ENCODE measurements around the gene AKAP5. TPM values are rescaled to one million over a fixed set of nuclear protein-coding genes. Genes with fewer than 3 reads are reported as not detected.

The AKAP5 gene
- total and polyA plus RNA-seq, 2 donors (not counting 1 experiment from before 2014, with no cell fraction given), result 0.17 to 0.19 TPM

DNA sequence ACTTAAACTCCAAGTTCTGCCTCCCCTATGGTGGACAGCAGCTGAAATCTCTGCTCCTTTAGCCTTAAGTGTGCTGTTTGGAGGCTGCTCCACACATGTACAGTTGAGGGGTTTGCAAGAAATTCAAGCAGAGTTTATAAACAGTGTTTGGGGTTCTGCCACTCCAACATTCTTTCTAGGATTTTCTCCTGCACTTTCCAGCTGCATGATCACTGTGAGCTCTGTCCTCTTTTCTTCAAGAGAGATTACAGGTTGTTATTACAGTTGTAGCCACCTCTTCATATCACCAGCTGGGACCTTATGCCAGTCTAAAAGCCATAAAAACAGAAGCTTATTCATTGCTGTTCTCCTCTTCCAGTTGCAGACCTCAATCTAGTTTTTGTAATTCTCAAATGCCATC is 30.0 kb downstream of the AKAP5 start:
- H3K27ac ChIP-seq (ENCODE audit: insufficient read depth, low read length), result no peak overlapping the region
- no peaks in the 10 kb centered on the region for H3K9me3 ChIP-seq (ENCODE audit: control insufficient read depth, insufficient read depth, low read depth, low read length)
- H3K4me3 ChIP-seq (replicated peaks in 1 of 4; ENCODE audit: control extremely low read depth in 1 of 4, insufficient read depth in 1 of 4, low read depth in 3 of 4, low read length in 4 of 4), result no peak overlapping the region
- DNase-seq (ENCODE audit: low read depth in 2 of 2), result no peak
- H3K36me3 ChIP-seq (ENCODE audit: control insufficient read depth, insufficient read depth, low read length), result no peaks in the 10 kb centered on the region
- H3K4me1 ChIP-seq (ENCODE audit: control insufficient read depth, extremely low read depth, insufficient read depth, low read length), result no peaks in the 10 kb centered on the region
- H4K20me1 ChIP-seq (ENCODE audit: control insufficient read depth, extremely low read depth, insufficient read depth, low read length), result no peaks in the 10 kb centered on the region
- no peak overlapping the region for H2AFZ ChIP-seq (ENCODE audit: low read length)
- H3K79me2 ChIP-seq (ENCODE audit: control insufficient read depth, insufficient read depth, low read length), result no peaks in the 10 kb centered on the region
- no peaks in the 10 kb centered on the region for H3K27me3 ChIP-seq (ENCODE audit: control insufficient read depth, insufficient read depth, low read length)
- no peak overlapping the region for H3K4me2 ChIP-seq (ENCODE audit: extremely low read depth, insufficient read depth, low read length)
- no peak overlapping the region for H3K9ac ChIP-seq (ENCODE audit: insufficient read depth, low read length)
- TF ChIP-seq, protein P1, sequence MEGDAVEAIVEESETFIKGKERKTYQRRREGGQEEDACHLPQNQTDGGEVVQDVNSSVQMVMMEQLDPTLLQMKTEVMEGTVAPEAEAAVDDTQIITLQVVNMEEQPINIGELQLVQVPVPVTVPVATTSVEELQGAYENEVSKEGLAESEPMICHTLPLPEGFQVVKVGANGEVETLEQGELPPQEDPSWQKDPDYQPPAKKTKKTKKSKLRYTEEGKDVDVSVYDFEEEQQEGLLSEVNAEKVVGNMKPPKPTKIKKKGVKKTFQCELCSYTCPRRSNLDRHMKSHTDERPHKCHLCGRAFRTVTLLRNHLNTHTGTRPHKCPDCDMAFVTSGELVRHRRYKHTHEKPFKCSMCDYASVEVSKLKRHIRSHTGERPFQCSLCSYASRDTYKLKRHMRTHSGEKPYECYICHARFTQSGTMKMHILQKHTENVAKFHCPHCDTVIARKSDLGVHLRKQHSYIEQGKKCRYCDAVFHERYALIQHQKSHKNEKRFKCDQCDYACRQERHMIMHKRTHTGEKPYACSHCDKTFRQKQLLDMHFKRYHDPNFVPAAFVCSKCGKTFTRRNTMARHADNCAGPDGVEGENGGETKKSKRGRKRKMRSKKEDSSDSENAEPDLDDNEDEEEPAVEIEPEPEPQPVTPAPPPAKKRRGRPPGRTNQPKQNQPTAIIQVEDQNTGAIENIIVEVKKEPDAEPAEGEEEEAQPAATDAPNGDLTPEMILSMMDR (conservative IDR thresholded peaks at IDR 0.05 in 1 of 2, IDR thresholded peaks at IDR 0.05 in 1 of 2; ENCODE audit: low read depth in 1 of 2, low read length in 2 of 2), result no peak
- TF ChIP-seq EZH2 (IDR thresholded peaks at IDR 0.05; ENCODE audit: low read length, missing control alignments), result no peak

GRCh38 chr14:64496764-64497163 is 31.5 kb downstream of the AKAP5 start:
- Histone ChIP-seq H3K4me3 (replicated peaks in 1 of 4; ENCODE audit: control extremely low read depth in 1 of 4, insufficient read depth in 1 of 4, low read depth in 3 of 4, low read length in 4 of 4) (no peak overlapping the region), H3K4me2 (ENCODE audit: extremely low read depth, insufficient read depth, low read length) (no peak overlapping the region), H3K4me1 (ENCODE audit: control insufficient read depth, extremely low read depth, insufficient read depth, low read length) (peaks cover 2% of the 10 kb centered on the region), H3K27ac (ENCODE audit: insufficient read depth, low read length) (no peak overlapping the region), H4K20me1 (ENCODE audit: control insufficient read depth, extremely low read depth, insufficient read depth, low read length) (no peaks in the 10 kb centered on the region), H3K9me3 (ENCODE audit: control insufficient read depth, insufficient read depth, low read depth, low read length) (no peaks in the 10 kb centered on the region), H3K36me3 (ENCODE audit: control insufficient read depth, insufficient read depth, low read length) (no peaks in the 10 kb centered on the region), H2AFZ (ENCODE audit: low read length) (no peak overlapping the region), H3K9ac (ENCODE audit: insufficient read depth, low read length) (no peak overlapping the region), H3K79me2 (ENCODE audit: control insufficient read depth, insufficient read depth, low read length) (peaks cover 5% of the 10 kb centered on the region), H3K27me3 (ENCODE audit: control insufficient read depth, insufficient read depth, low read length) (no peaks in the 10 kb centered on the region)
- TF ChIP-seq EZH2 (IDR thresholded peaks at IDR 0.05; ENCODE audit: low read length, missing control alignments), result no peak
- TF ChIP-seq, protein P1 (conservative IDR thresholded peaks at IDR 0.05 in 1 of 2, IDR thresholded peaks at IDR 0.05 in 1 of 2; ENCODE audit: low read depth in 1 of 2, low read length in 2 of 2), result no peak
- DNase-seq (ENCODE audit: low read depth in 2 of 2), result no peak

DNA sequence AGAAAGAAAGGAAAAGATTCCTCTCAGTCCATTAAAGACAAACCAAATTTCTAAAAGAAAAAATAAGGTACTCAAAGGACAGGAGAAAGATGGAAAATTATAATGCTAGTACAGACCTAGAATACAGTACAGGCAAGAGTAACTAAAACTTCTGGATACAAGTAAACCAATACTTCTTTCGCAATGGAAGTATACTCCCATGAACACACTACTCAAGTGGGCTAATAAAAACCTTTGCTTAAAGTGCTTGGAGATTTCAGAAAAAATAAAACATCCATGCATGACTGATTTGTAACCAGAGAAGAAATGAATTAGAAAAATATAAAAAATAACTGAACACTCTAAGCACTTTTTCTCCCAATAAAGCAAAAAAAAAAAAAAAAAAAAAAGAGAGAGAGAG is 34.8 kb downstream of the AKAP5 start:
- Histone ChIP-seq H3K9me3 (ENCODE audit: control insufficient read depth, insufficient read depth, low read depth, low read length) (no peaks in the 10 kb centered on the region), H3K9ac (ENCODE audit: insufficient read depth, low read length) (no peak overlapping the region), H3K27me3 (ENCODE audit: control insufficient read depth, insufficient read depth, low read length) (no peaks in the 10 kb centered on the region), H3K4me2 (ENCODE audit: extremely low read depth, insufficient read depth, low read length) (no peak overlapping the region), H3K36me3 (ENCODE audit: control insufficient read depth, insufficient read depth, low read length) (no peaks in the 10 kb centered on the region), H3K4me3 (replicated peaks in 1 of 4; ENCODE audit: control extremely low read depth in 1 of 4, insufficient read depth in 1 of 4, low read depth in 3 of 4, low read length in 4 of 4) (no peak overlapping the region), H3K79me2 (ENCODE audit: control insufficient read depth, insufficient read depth, low read length) (peaks cover 19% of the 10 kb centered on the region), H2AFZ (ENCODE audit: low read length) (no peak overlapping the region), H3K27ac (ENCODE audit: insufficient read depth, low read length) (no peak overlapping the region), H3K4me1 (ENCODE audit: control insufficient read depth, extremely low read depth, insufficient read depth, low read length) (peaks cover 6% of the 10 kb centered on the region), H4K20me1 (ENCODE audit: control insufficient read depth, extremely low read depth, insufficient read depth, low read length) (no peaks in the 10 kb centered on the region)
- no peak for TF ChIP-seq EZH2 (IDR thresholded peaks at IDR 0.05; ENCODE audit: low read length, missing control alignments)
- TF ChIP-seq, protein P1 (conservative IDR thresholded peaks at IDR 0.05 in 1 of 2, IDR thresholded peaks at IDR 0.05 in 1 of 2; ENCODE audit: low read depth in 1 of 2, low read length in 2 of 2), result no peak
- peak in 1 of 2 donors; percentile 35 for DNase-seq (ENCODE audit: low read depth in 2 of 2)

Measured in fibroblast of lung (primary cell).